Tibial nerve (tissue), 4 donors: ENCODE results near the gene FBXO2. TPM values are rescaled to one million over a fixed set of nuclear protein-coding genes. Genes with fewer than 3 reads are reported as not detected.
"Not testable (repeated sequence)": the region's sequence is repeated elsewhere in the genome, so short reads cannot be mapped to it uniquely, and the experiment has no call there.

ENCODE experiments used
- DNase-seq, 2 donors: peaks; one replicate each; pipeline ENCODE4 v3.0.0-alpha.2; 2019; ENCODE audit warnings: low spot score in 2 of 2
- H3K27ac ChIP-seq, 4 donors: fragments of 200-600 bp; sonication (generic) in 3 of 4; one replicate each; pipeline ENCODE4 v1.5.1; 2017 to 2019; ENCODE audit warnings: mild to moderate bottlenecking in 1 of 4
- H3K27me3 ChIP-seq, 2 donors: fragments of 200-600 bp; sonication (generic) in 1 of 2; one replicate each; pipeline versions ENCODE4 v1.5.1 to v1.6.0; 2017 to 2019
- H3K36me3 ChIP-seq, 3 donors: fragments of 200-600 bp; sonication (generic); one replicate each; pipeline ENCODE4 v1.5.1; 2018 to 2019
- H3K4me1 ChIP-seq, 4 donors: fragments of 200-600 bp; sonication (generic) in 3 of 4; one replicate each; pipeline ENCODE4 v1.5.1; 2017 to 2019
- H3K4me3 ChIP-seq, 4 donors: fragments of 200-600 bp; sonication (generic) in 3 of 4; one replicate each; pipeline ENCODE4 v1.5.1; 2017 to 2019; ENCODE audit warnings: mild to moderate bottlenecking in 1 of 4, moderate library complexity in 1 of 4
- H3K9me3 ChIP-seq, 4 donors: fragments of 200-600 bp; sonication (generic) in 3 of 4; one replicate each; pipeline ENCODE4 v1.5.1; 2017 to 2019
- EP300 ChIP-seq, 2 donors: sonication (generic); formaldehyde crosslinking; IDR thresholded peaks; one replicate each; pipeline ENCODE4 v1.6.1; 2017; ENCODE audit warnings: antibody characterized with exemption in 2 of 2, mild to moderate bottlenecking in 1 of 2
- POLR2A ChIP-seq, 2 donors: fragments of 450-650 bp; IDR thresholded peaks; one replicate each; pipeline ENCODE4 v1.6.1; 2017; ENCODE audit warnings: antibody characterized with exemption in 2 of 2, mild to moderate bottlenecking in 2 of 2, moderate library complexity in 2 of 2
- WGBS, 2 donors: methylation state at CpG; one replicate each; pipeline ENCODE4 v1.1.5; 2018; 5-methylcytosine and 5-hydroxymethylcytosine counted together
- total RNA-seq, 4 donors: library from RNA; depleted of rRNA; stranded (reverse); fragments of >200 nt; gene quantifications; one replicate each; pipeline ENCODE4 v1.1.0, GENCODE V29; 2016
- TF ChIP-seq, protein P1 (sequence below), 5 experiments: fragments of 200-600 bp in 3 of 5; fragments of 450-650 bp in 2 of 5; sonication (generic) in 3 of 5; IDR thresholded peaks; one replicate each; pipeline ENCODE4 v1.5.1; 2016 to 2019; ENCODE audit warnings: antibody characterized with exemption in 5 of 5, mild to moderate bottlenecking in 3 of 5, moderate library complexity in 2 of 5

Gene FBXO2
- total RNA-seq, 4 donors from 2014 or later = 7.5 to 21.0 (median 15.6) TPM

DNA sequence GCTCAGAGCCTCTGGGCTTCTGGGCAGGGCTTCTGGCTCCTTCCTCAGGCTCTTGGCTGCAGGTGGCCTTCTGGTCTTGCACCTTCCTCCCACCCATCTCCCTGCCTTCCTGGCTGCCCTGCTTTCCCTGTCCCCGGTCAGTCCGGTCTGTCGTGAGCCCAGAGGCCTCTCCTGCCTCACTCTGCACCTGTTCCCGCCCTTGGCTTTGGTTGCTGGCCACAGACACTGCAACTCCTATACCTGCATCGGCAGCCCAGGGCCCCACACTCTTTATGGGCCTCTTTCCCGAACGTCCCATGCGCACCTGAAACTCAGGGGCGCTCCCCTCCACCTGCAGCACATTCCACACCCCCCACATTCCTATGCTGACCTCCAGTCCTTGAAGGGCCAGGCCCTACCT lies 7.9 kb downstream of the FBXO2 start:
- WGBS, 2 donors = 86 to 90% methylated on average over 9 of the region's 9 CpGs
- no peak for DNase-seq
- Histone ChIP-seq H3K36me3 (no peaks in the 10 kb centered on the region), H3K27ac (peak overlapping the region in 2 of 4 donors; percentile 89 to 93), H3K4me1 (peaks cover 0 to 60% (median 31%) of the 10 kb centered on the region in 4 donors), H3K4me3 (no peak overlapping the region), H3K9me3 (no peaks in the 10 kb centered on the region), H3K27me3 (peaks cover 0 to 11% of the 10 kb centered on the region in 2 donors)
- TF ChIP-seq, protein P1, sequence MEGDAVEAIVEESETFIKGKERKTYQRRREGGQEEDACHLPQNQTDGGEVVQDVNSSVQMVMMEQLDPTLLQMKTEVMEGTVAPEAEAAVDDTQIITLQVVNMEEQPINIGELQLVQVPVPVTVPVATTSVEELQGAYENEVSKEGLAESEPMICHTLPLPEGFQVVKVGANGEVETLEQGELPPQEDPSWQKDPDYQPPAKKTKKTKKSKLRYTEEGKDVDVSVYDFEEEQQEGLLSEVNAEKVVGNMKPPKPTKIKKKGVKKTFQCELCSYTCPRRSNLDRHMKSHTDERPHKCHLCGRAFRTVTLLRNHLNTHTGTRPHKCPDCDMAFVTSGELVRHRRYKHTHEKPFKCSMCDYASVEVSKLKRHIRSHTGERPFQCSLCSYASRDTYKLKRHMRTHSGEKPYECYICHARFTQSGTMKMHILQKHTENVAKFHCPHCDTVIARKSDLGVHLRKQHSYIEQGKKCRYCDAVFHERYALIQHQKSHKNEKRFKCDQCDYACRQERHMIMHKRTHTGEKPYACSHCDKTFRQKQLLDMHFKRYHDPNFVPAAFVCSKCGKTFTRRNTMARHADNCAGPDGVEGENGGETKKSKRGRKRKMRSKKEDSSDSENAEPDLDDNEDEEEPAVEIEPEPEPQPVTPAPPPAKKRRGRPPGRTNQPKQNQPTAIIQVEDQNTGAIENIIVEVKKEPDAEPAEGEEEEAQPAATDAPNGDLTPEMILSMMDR (IDR thresholded peaks at IDR 0.05) = no peak
- TF ChIP-seq POLR2A (IDR thresholded peaks at IDR 0.05) (no peak), EP300 (IDR thresholded peaks at IDR 0.05) (no peak)

DNA sequence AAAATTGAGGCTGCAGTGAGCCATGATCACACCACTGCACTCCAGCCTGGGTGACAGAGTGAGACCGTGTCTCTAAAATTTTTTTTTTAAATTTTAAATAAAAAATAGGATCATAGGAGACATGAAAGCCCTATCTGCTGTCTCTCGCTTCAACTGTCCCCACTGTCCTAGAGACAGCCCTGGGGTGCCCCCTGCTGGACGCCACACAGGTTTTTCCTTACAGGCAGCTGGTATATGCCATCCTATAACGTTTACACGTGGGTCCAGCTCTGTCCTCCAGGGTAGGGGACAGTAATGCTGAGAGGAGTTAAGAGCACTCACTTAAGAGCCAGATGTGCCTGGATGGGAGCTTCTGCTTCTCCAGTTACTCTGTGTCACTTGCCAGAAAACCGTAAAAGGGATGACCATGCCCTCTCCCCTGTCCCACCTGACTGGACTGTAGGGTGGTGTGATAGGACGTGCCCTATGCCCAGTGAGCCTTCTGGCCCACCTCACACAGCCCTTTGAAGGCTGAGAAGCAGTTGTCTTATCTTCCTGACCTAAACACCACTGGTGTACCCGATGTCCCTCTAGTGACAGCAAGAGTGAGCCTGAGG lies 8.5 kb downstream of the FBXO2 start:
- H3K4me1 ChIP-seq = peaks cover 0 to 60% (median 30%) of the 10 kb centered on the region in 4 donors
- H3K4me3 ChIP-seq = no peak overlapping the region
- TF ChIP-seq, protein P1 (IDR thresholded peaks at IDR 0.05) = peak; percentile 51 to 75 (median 71)
- TF ChIP-seq POLR2A (IDR thresholded peaks at IDR 0.05) (no peak), EP300 (IDR thresholded peaks at IDR 0.05) (no peak)
- 27 to 32% methylated on average over 8 of the region's 8 CpGs for WGBS, 2 donors
- H3K36me3 ChIP-seq = no peaks in the 10 kb centered on the region
- DNase-seq = peak; percentile 39 to 56
- H3K9me3 ChIP-seq = no peaks in the 10 kb centered on the region
- peak overlapping the region in 2 of 4 donors; percentile 89 to 93 for H3K27ac ChIP-seq
- H3K27me3 ChIP-seq = peaks cover 0 to 11% of the 10 kb centered on the region in 2 donors

DNA sequence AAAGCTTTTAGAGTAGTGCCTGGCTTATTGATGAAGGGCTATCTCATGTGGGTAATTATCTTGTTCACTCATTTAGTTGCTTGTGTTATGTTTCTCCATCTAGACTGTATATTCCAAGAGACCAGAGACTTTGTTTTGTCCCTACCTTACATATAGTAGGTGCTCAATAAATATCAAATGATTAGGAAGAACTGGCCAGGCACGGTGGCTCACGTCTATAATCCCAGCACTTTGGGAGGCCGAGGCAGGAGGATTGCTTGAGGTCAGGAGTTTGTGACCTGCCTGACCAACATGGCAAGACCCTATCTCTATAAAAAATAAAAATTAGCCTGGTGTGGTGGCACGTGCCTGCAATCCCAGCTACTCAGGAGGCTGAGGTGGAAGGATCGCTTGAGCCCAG lies 9.0 kb downstream of the FBXO2 start:
- Histone ChIP-seq H3K4me1 (peaks cover 0 to 59% (median 27%) of the 10 kb centered on the region in 4 donors), H3K27me3 (peaks cover 0 to 11% of the 10 kb centered on the region in 2 donors), H3K36me3 (no peaks in the 10 kb centered on the region), H3K27ac (peak overlapping the region in 2 of 4 donors; percentile 89 to 93), H3K4me3 (no peak overlapping the region), H3K9me3 (no peaks in the 10 kb centered on the region)
- 93% methylated on average over 5 of the region's 5 CpGs for WGBS, 2 donors
- no peak for DNase-seq
- no peak for TF ChIP-seq POLR2A (IDR thresholded peaks at IDR 0.05)
- no peak for TF ChIP-seq EP300 (IDR thresholded peaks at IDR 0.05)
- TF ChIP-seq, protein P1 (IDR thresholded peaks at IDR 0.05) = no peak

DNA sequence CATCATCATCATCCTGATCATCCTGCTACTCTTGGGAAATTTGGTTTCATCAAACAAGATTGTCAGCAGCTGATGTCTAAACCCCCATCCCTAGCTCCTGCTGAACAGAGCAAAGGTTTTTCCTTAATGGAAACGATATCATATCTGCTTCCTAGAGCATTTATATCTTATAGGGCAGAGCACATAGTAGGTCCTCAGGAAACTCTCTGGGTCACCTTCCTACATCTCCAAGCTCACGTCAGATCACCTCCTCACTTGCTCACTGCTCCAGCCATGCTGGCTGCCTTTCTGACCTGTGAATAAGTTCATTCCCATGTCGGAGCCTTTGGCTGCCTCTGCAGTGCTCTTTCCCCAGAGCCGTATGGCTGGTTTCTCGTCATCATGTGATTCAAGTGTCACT lies 10.4 kb downstream of the FBXO2 start:
- no peak overlapping the region for H3K4me3 ChIP-seq
- WGBS, 2 donors = 59% methylated on average over 5 of the region's 5 CpGs
- DNase-seq = no peak
- no peaks in the 10 kb centered on the region for H3K9me3 ChIP-seq
- TF ChIP-seq POLR2A (IDR thresholded peaks at IDR 0.05) = no peak
- TF ChIP-seq, protein P1 (IDR thresholded peaks at IDR 0.05) = no peak
- TF ChIP-seq EP300 (IDR thresholded peaks at IDR 0.05) = no peak
- peaks cover 0 to 1% of the 10 kb centered on the region in 2 donors for H3K27me3 ChIP-seq
- no peaks in the 10 kb centered on the region for H3K36me3 ChIP-seq
- peaks cover 0 to 44% (median 12%) of the 10 kb centered on the region in 4 donors for H3K4me1 ChIP-seq
- no peak overlapping the region for H3K27ac ChIP-seq

DNA sequence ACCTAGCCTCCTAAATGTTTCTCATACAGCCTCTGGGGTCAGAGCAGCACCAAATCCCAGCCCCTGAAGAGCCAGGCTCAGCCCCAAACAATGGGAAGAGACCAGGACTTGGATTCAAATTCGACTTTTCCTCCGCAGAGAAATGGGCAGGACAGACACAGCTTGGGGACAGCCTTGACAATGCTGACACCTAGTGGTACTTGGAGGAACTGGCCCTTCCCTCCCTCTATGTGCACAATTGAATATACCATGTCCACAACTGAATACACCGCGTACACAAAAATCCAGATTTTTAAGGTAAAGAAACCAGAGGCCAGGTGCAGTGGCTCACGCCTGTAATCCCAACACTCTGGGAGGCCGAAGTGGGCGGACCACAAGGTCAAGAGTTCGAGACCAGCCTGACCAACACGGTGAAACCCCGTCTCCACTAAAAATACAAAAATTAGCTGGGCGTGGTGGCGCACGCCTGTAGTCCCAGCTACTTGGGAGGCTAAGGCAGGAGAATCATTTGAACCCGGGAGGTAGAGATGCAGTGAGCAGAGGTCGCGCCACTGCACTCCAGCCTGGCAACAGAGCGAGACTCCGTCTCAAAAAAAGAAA lies 11.7 kb downstream of the FBXO2 start:
- H3K4me3 ChIP-seq, H3K36me3 ChIP-seq, H3K9me3 ChIP-seq, H3K27me3 ChIP-seq, H3K27ac ChIP-seq: not testable (repeated sequence)
- peaks cover 0 to 31% (median 2%) of the 10 kb centered on the region in 4 donors for H3K4me1 ChIP-seq
- 50 to 52% methylated on average over 18 of the region's 18 CpGs for WGBS, 2 donors
- TF ChIP-seq, protein P1 (IDR thresholded peaks at IDR 0.05) = peak; percentile 91 to 97 (median 94)
- peak; percentile 70 to 93 for DNase-seq
